ENCODE results near the gene LRRC4B.

LRRC4B gene

DNA sequence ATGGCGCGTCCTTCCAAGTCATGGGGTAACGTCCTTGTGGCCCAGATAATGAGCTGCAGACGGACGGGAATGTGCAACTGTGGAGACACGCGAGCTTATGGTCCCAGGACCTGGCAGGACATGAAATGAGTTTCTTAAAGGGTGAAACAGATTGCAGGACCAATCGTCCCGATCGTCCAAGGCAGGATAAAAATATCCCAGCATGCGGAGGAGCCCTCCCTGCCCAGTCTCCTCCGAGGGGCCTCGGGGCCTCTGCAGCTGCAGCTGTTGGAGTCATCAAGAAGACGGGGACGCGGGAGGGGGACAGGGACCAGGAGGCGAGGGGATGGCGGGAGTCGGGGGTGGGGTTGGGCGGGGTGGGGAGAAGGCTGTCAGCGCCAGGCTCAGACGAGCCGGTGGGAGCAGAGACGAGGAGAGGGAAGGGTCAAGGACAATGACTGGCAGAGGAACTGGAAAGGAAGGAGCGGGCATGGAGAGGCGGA, 77.2 kb downstream of the LRRC4B start:
- DNase-seq, result no peak
- Mint-ChIP-seq H3K27ac (no peak overlapping the region), H3K9me3 (peaks cover 5% of the 10 kb centered on the region), H3K4me3 (no peak overlapping the region), H3K36me3 (peaks cover 2% of the 10 kb centered on the region), H3K27me3 (peaks cover 43% of the 10 kb centered on the region), H3K4me1 (peaks cover 20% of the 10 kb centered on the region)
- CTCF ChIA-PET, result no interaction called here

GRCh38 chr19:50490411-50490811, 77.8 kb downstream of the LRRC4B start:
- DNase-seq, result no peak
- Mint-ChIP-seq H3K27me3 (peaks cover 43% of the 10 kb centered on the region), H3K4me3 (no peak overlapping the region), H3K9me3 (peaks cover 5% of the 10 kb centered on the region), H3K36me3 (peaks cover 7% of the 10 kb centered on the region), H3K4me1 (peaks cover 20% of the 10 kb centered on the region), H3K27ac (no peak overlapping the region)
- CTCF ChIA-PET, result no interaction called here

DNA sequence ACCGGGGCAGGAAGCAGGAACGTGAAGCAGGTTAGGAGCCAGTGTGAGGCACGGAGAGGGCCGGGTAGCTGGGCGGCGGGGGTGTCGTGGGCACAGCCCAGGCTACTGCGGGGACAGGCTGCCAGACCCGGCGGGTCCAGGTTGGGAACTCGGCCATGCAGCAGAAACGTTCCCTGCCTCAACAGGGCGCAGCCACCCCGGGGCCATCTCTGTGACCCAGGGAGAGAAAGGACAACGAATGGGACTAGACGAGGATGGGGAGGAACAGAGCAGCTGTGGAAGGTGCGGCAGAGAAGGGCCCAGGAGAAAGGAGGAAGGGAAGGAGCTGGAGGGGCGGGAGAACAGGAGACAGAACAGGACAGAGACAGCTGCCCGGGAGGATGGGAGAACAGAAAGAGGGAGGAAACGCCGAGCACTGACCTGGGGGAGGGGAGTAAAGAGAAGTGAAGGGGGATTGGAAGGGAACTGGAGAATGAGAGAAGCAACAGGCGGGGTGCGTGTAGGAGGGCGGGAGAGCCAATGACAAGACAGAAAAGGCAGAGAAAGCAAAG, 78.7 kb downstream of the LRRC4B start:
- H3K27me3 Mint-ChIP-seq, result peaks cover 43% of the 10 kb centered on the region
- peaks cover 9% of the 10 kb centered on the region for H3K36me3 Mint-ChIP-seq
- CTCF ChIA-PET, result no interaction called here
- DNase-seq, result no peak
- H3K4me1 Mint-ChIP-seq, result peaks cover 20% of the 10 kb centered on the region
- H3K9me3 Mint-ChIP-seq, result peaks cover 5% of the 10 kb centered on the region
- H3K27ac Mint-ChIP-seq, result no peak overlapping the region
- no peak overlapping the region for H3K4me3 Mint-ChIP-seq

- Mint-ChIP-seq H3K36me3 (peaks cover 9% of the 10 kb centered on the region), H3K4me1 (peaks cover 20% of the 10 kb centered on the region), H3K27me3 (peaks cover 43% of the 10 kb centered on the region), H3K27ac (peak overlapping the region; percentile 49), H3K9me3 (peaks cover 5% of the 10 kb centered on the region), H3K4me3 (no peak overlapping the region)
- CTCF ChIA-PET, result no interaction called here
- DNase-seq, result no peak
Observed at GRCh38 chr19:50488389-50489194, 79.6 kb downstream of the LRRC4B start.

GRCh38 chr19:50486823-50487515, 81.3 kb downstream of the LRRC4B start:
- H3K27me3 Mint-ChIP-seq, result peaks cover 36% of the 10 kb centered on the region
- peaks cover 14% of the 10 kb centered on the region for H3K4me1 Mint-ChIP-seq
- peak overlapping the region; percentile 19 for H3K27ac Mint-ChIP-seq
- CTCF ChIA-PET, result interaction anchor here (0.7 to 1.4 kb wide), 3 partner anchors 13 to 21 kb away, joined by 3 to 4 read pairs (median 3); no protein-coding TSS in a partner anchor
- peaks cover 16% of the 10 kb centered on the region for H3K36me3 Mint-ChIP-seq
- peaks cover 5% of the 10 kb centered on the region for H3K9me3 Mint-ChIP-seq
- peak; percentile 70 for DNase-seq
- no peak overlapping the region for H3K4me3 Mint-ChIP-seq

DNA sequence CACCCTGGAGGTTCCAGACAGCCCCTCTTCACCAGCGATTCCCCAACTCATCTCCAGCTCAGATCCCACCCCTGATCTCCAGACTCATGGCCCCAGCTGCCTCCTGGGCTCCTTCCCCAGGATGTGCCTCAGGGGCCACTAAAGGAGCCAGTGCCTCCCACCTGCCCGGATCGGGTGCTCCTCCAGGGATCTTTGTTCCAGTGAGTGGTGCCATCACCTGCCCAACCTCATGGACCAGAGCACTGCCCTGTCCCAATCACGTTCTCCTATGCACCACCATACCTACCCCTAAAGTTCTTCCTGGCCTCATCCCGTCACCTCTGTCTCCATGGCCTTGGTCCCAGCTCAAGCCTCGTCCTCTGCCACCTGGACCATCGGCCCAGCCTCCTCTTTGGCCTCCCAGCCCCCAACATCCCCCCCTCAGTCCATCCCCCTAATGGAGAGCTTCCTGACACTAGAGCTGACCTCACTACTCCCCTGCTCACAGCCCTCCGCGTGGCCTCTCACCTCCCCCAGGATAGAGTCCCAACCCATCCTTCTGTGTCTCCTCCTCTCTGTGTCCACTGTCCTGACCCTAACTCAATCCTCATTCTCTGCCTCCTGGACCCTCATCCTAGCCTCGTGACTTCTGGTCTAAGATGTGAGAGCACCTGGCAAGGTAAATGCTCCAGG, 82.8 kb downstream of the LRRC4B start:
- H3K27ac Mint-ChIP-seq, result no peak overlapping the region

GRCh38 chr19:50482916-50483315, 85.3 kb downstream of the LRRC4B start:
- Mint-ChIP-seq H3K4me1 (peaks cover 14% of the 10 kb centered on the region), H3K4me3 (no peak overlapping the region), H3K27me3 (peaks cover 11% of the 10 kb centered on the region), H3K9me3 (peaks cover 5% of the 10 kb centered on the region), H3K36me3 (peaks cover 33% of the 10 kb centered on the region), H3K27ac (no peak overlapping the region)
- no peak for DNase-seq
- CTCF ChIA-PET, result interaction anchor here (1.0 kb wide), 2 partner anchors 22 to 36 kb away, joined by 3 read pairs; no protein-coding TSS in a partner anchor

More for the DNA sequence above, 82.8 kb downstream of the LRRC4B start:
- H3K9me3 Mint-ChIP-seq, result peaks cover 5% of the 10 kb centered on the region
- peaks cover 20% of the 10 kb centered on the region for H3K36me3 Mint-ChIP-seq
- CTCF ChIA-PET, result no interaction called here
- peaks cover 25% of the 10 kb centered on the region for H3K27me3 Mint-ChIP-seq
- no peak for DNase-seq
- H3K4me1 Mint-ChIP-seq, result peaks cover 6% of the 10 kb centered on the region
- H3K4me3 Mint-ChIP-seq, result no peak overlapping the region

DNA sequence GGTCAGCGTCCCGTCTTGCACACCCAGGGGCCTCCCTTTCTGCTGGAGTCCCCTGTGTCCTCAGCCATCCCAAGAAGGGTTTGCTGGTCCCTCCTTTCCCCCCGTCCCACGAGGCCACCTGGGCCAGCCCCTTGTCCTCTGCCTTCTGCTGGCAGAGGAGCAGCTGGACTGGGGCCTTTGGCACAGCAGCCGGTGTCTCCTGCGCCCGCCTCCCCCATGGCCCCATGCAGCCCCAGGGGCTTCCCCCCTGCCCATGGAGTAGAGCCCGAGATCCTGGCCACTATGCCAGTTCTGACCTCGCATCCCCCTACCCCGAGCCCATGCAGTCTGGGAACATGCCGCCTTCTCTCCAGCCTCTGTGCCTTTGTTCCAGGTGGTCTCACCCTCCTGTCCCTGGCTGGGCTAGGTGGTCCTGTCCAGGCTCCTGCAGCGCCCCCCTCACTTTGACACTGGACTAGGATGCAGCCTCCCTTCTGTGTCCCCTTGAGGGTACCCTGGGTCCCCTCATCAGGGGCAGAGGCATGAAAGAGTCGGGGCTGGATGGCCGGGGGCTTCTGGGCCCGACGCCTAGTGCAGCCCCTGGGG, 85.9 kb downstream of the LRRC4B start:
- H3K27me3 Mint-ChIP-seq, result peaks cover 5% of the 10 kb centered on the region

GRCh38 chr19:50481351-50482149, 86.7 kb downstream of the LRRC4B start:
- Mint-ChIP-seq H3K36me3 (peaks cover 40% of the 10 kb centered on the region), H3K9me3 (peaks cover 6% of the 10 kb centered on the region), H3K27me3 (peaks cover 1% of the 10 kb centered on the region), H3K4me1 (peaks cover 19% of the 10 kb centered on the region), H3K27ac (no peak overlapping the region), H3K4me3 (no peak overlapping the region)
- no peak for DNase-seq
- CTCF ChIA-PET, result no interaction called here

More for the DNA sequence above, 85.9 kb downstream of the LRRC4B start:
- DNase-seq, result no peak
- peaks cover 7% of the 10 kb centered on the region for H3K9me3 Mint-ChIP-seq
- CTCF ChIA-PET, result interaction anchor here (1.0 kb wide), 2 partner anchors 22 to 37 kb away, joined by 3 read pairs; no protein-coding TSS in a partner anchor
- H3K36me3 Mint-ChIP-seq, result peaks cover 39% of the 10 kb centered on the region
- H3K4me1 Mint-ChIP-seq, result peaks cover 16% of the 10 kb centered on the region
- no peak overlapping the region for H3K27ac Mint-ChIP-seq
- no peak overlapping the region for H3K4me3 Mint-ChIP-seq

GRCh38 chr19:50480281-50481111, 87.7 kb downstream of the LRRC4B start:
- no peak for DNase-seq
- H3K4me3 Mint-ChIP-seq, result no peak overlapping the region
- peaks cover 24% of the 10 kb centered on the region for H3K4me1 Mint-ChIP-seq
- H3K27ac Mint-ChIP-seq, result peak overlapping the region; percentile 17
- peaks cover 37% of the 10 kb centered on the region for H3K36me3 Mint-ChIP-seq
- peaks cover 12% of the 10 kb centered on the region for H3K27me3 Mint-ChIP-seq
- H3K9me3 Mint-ChIP-seq, result peaks cover 4% of the 10 kb centered on the region
- CTCF ChIA-PET, result no interaction called here

GRCh38 chr19:50479761-50480251, 88.4 kb downstream of the LRRC4B start:
- H3K4me3 Mint-ChIP-seq, result no peak overlapping the region
- H3K4me1 Mint-ChIP-seq, result peaks cover 26% of the 10 kb centered on the region
- peaks cover 18% of the 10 kb centered on the region for H3K27me3 Mint-ChIP-seq
- peaks cover 4% of the 10 kb centered on the region for H3K9me3 Mint-ChIP-seq
- H3K36me3 Mint-ChIP-seq, result peaks cover 34% of the 10 kb centered on the region
- CTCF ChIA-PET, result interaction anchor here (0.6 to 1.1 kb wide), 3 partner anchors 18 to 517 kb away, joined by 3 to 4 read pairs (median 3); no protein-coding TSS in a partner anchor
- H3K27ac Mint-ChIP-seq, result no peak overlapping the region
- DNase-seq, result no peak

Data from activated naive CD4-positive, alpha-beta T cell treated with anti-CD3 and anti-CD28 coated beads, Interleukin-2, amount 10 ng/mL, durations not matched to agents 7 days and 5 days (primary cell).